ENCODE measurements around the gene LRRC45.

GRCh38 chr17:82059272-82060000 lies 36.3 kb downstream of the LRRC45 start:
- TF ChIP-seq CTCF (IDR thresholded peaks at IDR 0.05; ENCODE audit: insufficient read depth, low read length, poor library complexity, severe bottlenecking): no peak
- no peak for TF ChIP-seq EZH2phosphoT487 (conservative IDR thresholded peaks at IDR 0.05; ENCODE audit: low read length)
